Measurements from ENCODE around the gene FUT4. TPM values are rescaled to one million over a fixed set of nuclear protein-coding genes. Genes with fewer than 3 reads are reported as not detected.
"Not testable (repeated sequence)": the region's sequence is repeated elsewhere in the genome, so short reads cannot be mapped to it uniquely, and the experiment has no call there.

The FUT4 gene, protein sequence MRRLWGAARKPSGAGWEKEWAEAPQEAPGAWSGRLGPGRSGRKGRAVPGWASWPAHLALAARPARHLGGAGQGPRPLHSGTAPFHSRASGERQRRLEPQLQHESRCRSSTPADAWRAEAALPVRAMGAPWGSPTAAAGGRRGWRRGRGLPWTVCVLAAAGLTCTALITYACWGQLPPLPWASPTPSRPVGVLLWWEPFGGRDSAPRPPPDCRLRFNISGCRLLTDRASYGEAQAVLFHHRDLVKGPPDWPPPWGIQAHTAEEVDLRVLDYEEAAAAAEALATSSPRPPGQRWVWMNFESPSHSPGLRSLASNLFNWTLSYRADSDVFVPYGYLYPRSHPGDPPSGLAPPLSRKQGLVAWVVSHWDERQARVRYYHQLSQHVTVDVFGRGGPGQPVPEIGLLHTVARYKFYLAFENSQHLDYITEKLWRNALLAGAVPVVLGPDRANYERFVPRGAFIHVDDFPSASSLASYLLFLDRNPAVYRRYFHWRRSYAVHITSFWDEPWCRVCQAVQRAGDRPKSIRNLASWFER
- total RNA-seq: 6.0 TPM
- long read RNA-seq, full-length matches to known transcripts: 13 of 13 reads
- long read RNA-seq, partial matches to known transcripts: 0 of 13 reads
- long read RNA-seq, other reads (novel, unspliced or antisense): 0 of 13 reads

DNA sequence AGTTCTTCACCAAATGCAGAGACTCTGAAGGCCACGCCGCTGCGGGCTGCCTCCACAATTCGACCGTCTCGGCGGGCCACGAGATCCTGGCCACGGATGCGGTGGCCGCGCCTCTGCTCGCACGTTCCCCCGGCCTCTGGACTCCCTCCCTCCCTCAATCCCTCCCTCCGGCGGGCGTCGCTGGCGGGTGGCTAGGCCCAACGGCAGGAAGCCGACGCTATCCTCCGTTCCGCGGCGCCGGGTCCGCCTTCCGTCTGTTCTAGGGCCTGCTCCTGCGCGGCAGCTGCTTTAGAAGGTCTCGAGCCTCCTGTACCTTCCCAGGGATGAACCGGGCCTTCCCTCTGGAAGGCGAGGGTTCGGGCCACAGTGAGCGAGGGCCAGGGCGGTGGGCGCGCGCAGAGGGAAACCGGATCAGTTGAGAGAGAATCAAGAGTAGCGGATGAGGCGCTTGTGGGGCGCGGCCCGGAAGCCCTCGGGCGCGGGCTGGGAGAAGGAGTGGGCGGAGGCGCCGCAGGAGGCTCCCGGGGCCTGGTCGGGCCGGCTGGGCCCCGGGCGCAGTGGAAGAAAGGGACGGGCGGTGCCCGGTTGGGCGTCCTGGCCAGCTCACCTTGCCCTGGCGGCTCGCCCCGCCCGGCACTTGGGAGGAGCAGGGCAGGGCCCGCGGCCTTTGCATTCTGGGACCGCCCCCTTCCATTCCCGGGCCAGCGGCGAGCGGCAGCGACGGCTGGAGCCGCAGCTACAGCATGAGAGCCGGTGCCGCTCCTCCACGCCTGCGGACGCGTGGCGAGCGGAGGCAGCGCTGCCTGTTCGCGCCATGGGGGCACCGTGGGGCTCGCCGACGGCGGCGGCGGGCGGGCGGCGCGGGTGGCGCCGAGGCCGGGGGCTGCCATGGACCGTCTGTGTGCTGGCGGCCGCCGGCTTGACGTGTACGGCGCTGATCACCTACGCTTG is at the start of gene FUT4:
TSS of gene FUT4 (plus strand) at position 227 of the 951 bp plus-strand sequence. CDS start at position 440, 213 bp downstream.
- DNase-seq: peak; percentile 96

DNA sequence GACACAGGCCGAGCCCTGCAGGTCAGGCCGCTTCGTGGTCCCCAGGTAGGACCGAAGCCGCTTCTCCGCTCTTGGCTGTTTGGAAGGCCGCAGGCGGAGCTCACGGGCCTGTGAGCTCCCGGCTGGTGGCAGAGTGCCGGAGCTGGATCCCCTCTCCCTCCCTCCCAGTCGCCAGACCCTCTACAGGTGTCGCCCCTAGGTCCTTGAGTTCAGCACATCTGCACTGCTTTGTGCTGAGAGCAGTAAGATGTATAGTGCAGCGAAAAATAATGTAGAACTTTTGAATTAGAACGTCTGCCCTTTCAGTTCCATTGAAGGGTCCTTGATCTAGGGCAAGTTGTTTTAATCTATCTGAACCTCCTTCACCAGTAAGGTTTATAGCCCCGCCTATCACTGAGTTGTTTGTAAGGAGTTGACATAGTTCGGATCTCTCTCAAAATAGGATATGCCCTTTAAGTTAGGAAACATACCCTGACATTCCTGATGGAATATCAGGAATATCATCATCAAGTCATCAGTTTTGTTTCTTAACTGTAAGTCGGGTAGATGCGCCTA is 49.5 kb upstream of the FUT4 start:
- ATAC-seq: peak; percentile 74
- peaks cover 39% of the 10 kb centered on the region for H3K36me3 ChIP-seq

More for the DNA sequence above, at the start of gene FUT4:
- H3K4me3 ChIP-seq: peak within 1 kb of the TSS; percentile 75
- H3K4me1 ChIP-seq: peaks cover 32% of the 10 kb centered on the region
- peak; percentile 95 for ATAC-seq
- H3K27ac ChIP-seq: peak within 1 kb of the TSS; percentile 99
- H3K9me3 ChIP-seq: no peaks in the 10 kb centered on the region
- H3K27me3 ChIP-seq: no peaks in the 10 kb centered on the region
- no peaks in the 10 kb centered on the region for H3K36me3 ChIP-seq
- TF ChIP-seq, protein P1, sequence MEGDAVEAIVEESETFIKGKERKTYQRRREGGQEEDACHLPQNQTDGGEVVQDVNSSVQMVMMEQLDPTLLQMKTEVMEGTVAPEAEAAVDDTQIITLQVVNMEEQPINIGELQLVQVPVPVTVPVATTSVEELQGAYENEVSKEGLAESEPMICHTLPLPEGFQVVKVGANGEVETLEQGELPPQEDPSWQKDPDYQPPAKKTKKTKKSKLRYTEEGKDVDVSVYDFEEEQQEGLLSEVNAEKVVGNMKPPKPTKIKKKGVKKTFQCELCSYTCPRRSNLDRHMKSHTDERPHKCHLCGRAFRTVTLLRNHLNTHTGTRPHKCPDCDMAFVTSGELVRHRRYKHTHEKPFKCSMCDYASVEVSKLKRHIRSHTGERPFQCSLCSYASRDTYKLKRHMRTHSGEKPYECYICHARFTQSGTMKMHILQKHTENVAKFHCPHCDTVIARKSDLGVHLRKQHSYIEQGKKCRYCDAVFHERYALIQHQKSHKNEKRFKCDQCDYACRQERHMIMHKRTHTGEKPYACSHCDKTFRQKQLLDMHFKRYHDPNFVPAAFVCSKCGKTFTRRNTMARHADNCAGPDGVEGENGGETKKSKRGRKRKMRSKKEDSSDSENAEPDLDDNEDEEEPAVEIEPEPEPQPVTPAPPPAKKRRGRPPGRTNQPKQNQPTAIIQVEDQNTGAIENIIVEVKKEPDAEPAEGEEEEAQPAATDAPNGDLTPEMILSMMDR (IDR thresholded peaks at IDR 0.05): no peak
- intact Hi-C loops (cut with DNase I): no loop called here

DNA sequence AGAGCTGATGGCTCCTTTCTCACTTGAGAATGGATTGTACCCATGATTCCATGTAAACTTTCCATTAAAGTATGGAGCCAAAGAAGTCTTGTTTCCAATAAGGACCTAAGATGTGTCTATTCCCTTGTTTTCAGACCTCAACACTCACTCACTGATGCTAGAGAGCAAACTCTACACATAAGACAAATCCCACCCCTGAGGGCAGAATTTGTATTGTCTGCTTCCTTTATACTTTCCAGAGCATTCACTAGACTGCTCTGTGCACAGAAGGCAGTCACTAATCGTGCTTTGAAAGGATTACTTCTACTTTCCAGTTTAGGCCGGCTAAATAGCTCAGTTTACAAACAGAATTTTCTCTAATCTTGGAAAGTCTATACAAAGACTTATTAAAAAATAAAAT is 43.5 kb upstream of the FUT4 start:
- TF ChIP-seq, protein P1 (IDR thresholded peaks at IDR 0.05): no peak
- Histone ChIP-seq H3K9me3 (no peaks in the 10 kb centered on the region), H3K27ac (no peak overlapping the region), H3K36me3 (peaks cover 46% of the 10 kb centered on the region), H3K4me1 (peaks cover 2% of the 10 kb centered on the region), H3K27me3 (no peaks in the 10 kb centered on the region), H3K4me3 (no peak overlapping the region)
- intact Hi-C loops (cut with DNase I): no loop called here
- DNase-seq: no peak
- no peak for ATAC-seq

More for the DNA sequence above, 49.5 kb upstream of the FUT4 start:
- peak overlapping the region; percentile 82 for H3K27ac ChIP-seq
- H3K4me1 ChIP-seq: peaks cover 18% of the 10 kb centered on the region
- TF ChIP-seq, protein P1 (IDR thresholded peaks at IDR 0.05): no peak
- no peaks in the 10 kb centered on the region for H3K27me3 ChIP-seq
- peak overlapping the region; percentile 76 for H3K4me3 ChIP-seq
- no peaks in the 10 kb centered on the region for H3K9me3 ChIP-seq
- DNase-seq: no peak
- intact Hi-C loops (cut with DNase I): no loop called here

DNA sequence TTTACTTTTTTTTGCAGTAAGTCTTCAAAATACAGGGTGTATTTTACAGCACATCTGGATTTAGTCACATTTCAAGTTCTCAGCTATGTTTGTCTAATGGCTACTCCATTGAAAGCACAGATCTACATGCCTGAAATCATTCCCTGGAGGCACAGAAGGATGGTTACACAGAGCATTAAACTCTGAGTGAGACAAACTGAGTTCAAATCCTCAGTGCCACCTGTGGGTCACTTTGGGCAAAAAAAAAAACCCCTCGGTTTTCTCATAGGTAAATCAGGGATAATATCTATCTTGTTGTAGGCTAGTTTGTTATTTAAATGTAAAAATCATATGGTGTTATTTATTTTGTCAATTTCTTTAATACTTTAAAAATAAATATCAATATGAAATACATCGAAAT is 42.2 kb upstream of the FUT4 start:
- Histone ChIP-seq H3K36me3 (peaks cover 46% of the 10 kb centered on the region), H3K27me3 (no peaks in the 10 kb centered on the region), H3K4me3 (no peak overlapping the region), H3K9me3 (no peaks in the 10 kb centered on the region), H3K4me1 (no peaks in the 10 kb centered on the region), H3K27ac (no peak overlapping the region)
- DNase-seq (no peak), ATAC-seq (no peak)
- intact Hi-C loops (cut with DNase I): no loop called here
- TF ChIP-seq, protein P1 (IDR thresholded peaks at IDR 0.05): no peak

DNA sequence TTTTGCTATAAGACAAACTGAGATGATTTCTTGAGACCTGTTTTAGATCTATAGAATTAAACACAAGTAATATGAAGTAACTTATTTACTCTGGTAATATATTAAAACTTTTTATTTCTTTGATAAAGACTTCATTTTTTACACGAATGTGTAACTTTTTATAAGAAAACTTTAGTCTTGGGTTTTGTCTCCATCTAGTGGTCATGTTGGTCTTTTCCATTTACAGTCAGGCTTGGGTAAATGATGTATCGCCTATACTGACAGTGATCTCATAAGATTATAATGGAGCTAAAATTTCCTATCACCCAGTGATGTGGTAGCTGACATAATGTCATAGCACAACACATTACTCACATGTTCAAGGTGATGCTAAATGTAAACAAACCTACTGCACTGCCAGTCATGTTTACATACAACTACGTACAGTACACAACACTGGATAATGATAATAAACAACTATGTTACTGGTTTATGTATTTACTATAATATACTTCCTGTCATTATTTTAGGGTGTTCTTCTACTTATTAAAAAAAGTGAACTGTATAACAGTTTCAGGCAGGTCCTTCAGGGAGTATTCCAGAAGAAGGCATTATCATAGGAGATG is 38.9 kb upstream of the FUT4 start:
- no peaks in the 10 kb centered on the region for H3K27me3 ChIP-seq
- intact Hi-C loops (cut with DNase I): no loop called here
- H3K27ac ChIP-seq: no peak overlapping the region
- peak; percentile 58 for ATAC-seq
- H3K4me3 ChIP-seq: no peak overlapping the region
- H3K4me1 ChIP-seq: no peaks in the 10 kb centered on the region
- no peak for DNase-seq
- peaks cover 15% of the 10 kb centered on the region for H3K36me3 ChIP-seq
- TF ChIP-seq, protein P1 (IDR thresholded peaks at IDR 0.05): peak; percentile 84
- no peaks in the 10 kb centered on the region for H3K9me3 ChIP-seq

DNA sequence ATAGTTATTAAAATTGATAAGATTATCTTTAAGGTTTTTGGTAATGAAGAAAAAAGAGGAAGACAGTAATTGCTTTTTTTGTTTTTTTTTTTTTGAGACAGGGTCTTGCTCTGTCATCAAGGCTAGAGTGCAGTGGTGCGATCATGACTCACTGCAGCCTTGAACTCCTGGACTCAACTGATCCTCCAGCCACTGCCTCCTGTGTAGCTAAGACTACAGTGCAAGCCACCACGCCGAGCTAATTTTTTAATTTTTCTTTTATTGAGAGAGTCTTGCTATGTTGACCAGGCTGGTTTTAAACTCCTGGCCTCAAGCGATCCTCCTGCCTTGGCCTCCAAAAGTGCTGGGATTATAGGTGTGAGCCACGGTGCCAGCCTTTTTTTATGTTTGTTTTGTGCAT is 37.2 kb upstream of the FUT4 start:
- H3K4me3 ChIP-seq; intact Hi-C loops (cut with DNase I); H3K27me3 ChIP-seq; ATAC-seq; H3K4me1 ChIP-seq; H3K9me3 ChIP-seq; H3K36me3 ChIP-seq; DNase-seq; H3K27ac ChIP-seq: not testable (repeated sequence)

All from upper lobe of right lung (tissue), 1 donor.